ENCODE results near the gene ENTHD1. TPM values are rescaled to one million over a fixed set of nuclear protein-coding genes. Genes with fewer than 3 reads are reported as not detected.
"Not testable (repeated sequence)": the region's sequence is repeated elsewhere in the genome, so short reads cannot be mapped to it uniquely, and the experiment has no call there.

The ENTHD1 gene
- total and polyA plus RNA-seq, 2 experiments from 2014 or later: not detected

GRCh38 chr22:39871008-39871798 lies 22.4 kb downstream of the ENTHD1 start:
- H3K27me3 ChIP-seq: no peaks in the 10 kb centered on the region
- DNase-seq (ENCODE audit: low read depth in 1 of 2, low spot score in 1 of 2): no peak
- no peak overlapping the region for H3K27ac ChIP-seq
- no peaks in the 10 kb centered on the region for H3K9me3 ChIP-seq (ENCODE audit: low read depth)
- no peaks in the 10 kb centered on the region for H3K36me3 ChIP-seq
- no peaks in the 10 kb centered on the region for H3K4me1 ChIP-seq (ENCODE audit: low read depth)
- no peak overlapping the region for H3K4me3 ChIP-seq
- TF ChIP-seq CTCF (IDR thresholded peaks at IDR 0.05; ENCODE audit: low read depth, low read length): no peak

GRCh38 chr22:39869797-39870196 lies 23.8 kb downstream of the ENTHD1 start:
- H3K27ac ChIP-seq; H3K4me1 ChIP-seq (ENCODE audit: low read depth); H3K9me3 ChIP-seq (ENCODE audit: low read depth); DNase-seq (ENCODE audit: low read depth in 1 of 2, low spot score in 1 of 2); H3K36me3 ChIP-seq; H3K27me3 ChIP-seq; H3K4me3 ChIP-seq: not testable (repeated sequence)

- H3K4me1 ChIP-seq (ENCODE audit: low read depth): no peaks in the 10 kb centered on the region
- no peak for TF ChIP-seq CTCF (IDR thresholded peaks at IDR 0.05; ENCODE audit: low read depth, low read length)
- DNase-seq (ENCODE audit: low read depth in 1 of 2, low spot score in 1 of 2): no peak
- no peak overlapping the region for H3K4me3 ChIP-seq
- no peaks in the 10 kb centered on the region for H3K36me3 ChIP-seq
- H3K27ac ChIP-seq: no peak overlapping the region
- peaks cover 3% of the 10 kb centered on the region for H3K27me3 ChIP-seq
- H3K9me3 ChIP-seq (ENCODE audit: low read depth): no peaks in the 10 kb centered on the region
These were observed 24.8 kb downstream of the ENTHD1 start for GRCh38 chr22:39868741-39869140.

- TF ChIP-seq CTCF (IDR thresholded peaks at IDR 0.05; ENCODE audit: low read depth, low read length): no peak
- Histone ChIP-seq H3K4me3 (no peak overlapping the region), H3K36me3 (no peaks in the 10 kb centered on the region), H3K27me3 (peaks cover 1% of the 10 kb centered on the region), H3K27ac (no peak overlapping the region), H3K9me3 (ENCODE audit: low read depth) (no peaks in the 10 kb centered on the region), H3K4me1 (ENCODE audit: low read depth) (no peaks in the 10 kb centered on the region)
- DNase-seq (ENCODE audit: low read depth in 1 of 2, low spot score in 1 of 2): no peak
These were observed 33.5 kb downstream of the ENTHD1 start for GRCh38 chr22:39859903-39860588.

GRCh38 chr22:39856588-39856987 lies 37.0 kb downstream of the ENTHD1 start:
- no peaks in the 10 kb centered on the region for H3K4me1 ChIP-seq (ENCODE audit: low read depth)
- H3K27me3 ChIP-seq: peaks cover 11% of the 10 kb centered on the region
- no peak for DNase-seq (ENCODE audit: low read depth in 1 of 2, low spot score in 1 of 2)
- TF ChIP-seq CTCF (IDR thresholded peaks at IDR 0.05; ENCODE audit: low read depth, low read length): no peak
- H3K27ac ChIP-seq: no peak overlapping the region
- no peaks in the 10 kb centered on the region for H3K36me3 ChIP-seq
- H3K4me3 ChIP-seq: no peak overlapping the region
- H3K9me3 ChIP-seq (ENCODE audit: low read depth): no peaks in the 10 kb centered on the region

GRCh38 chr22:39852799-39853198 lies 40.8 kb downstream of the ENTHD1 start:
- TF ChIP-seq CTCF (IDR thresholded peaks at IDR 0.05; ENCODE audit: low read depth, low read length): no peak
- peaks cover 18% of the 10 kb centered on the region for H3K27me3 ChIP-seq
- H3K27ac ChIP-seq: no peak overlapping the region
- no peaks in the 10 kb centered on the region for H3K9me3 ChIP-seq (ENCODE audit: low read depth)
- H3K4me1 ChIP-seq (ENCODE audit: low read depth): no peaks in the 10 kb centered on the region
- no peak for DNase-seq (ENCODE audit: low read depth in 1 of 2, low spot score in 1 of 2)
- H3K4me3 ChIP-seq: no peak overlapping the region
- no peaks in the 10 kb centered on the region for H3K36me3 ChIP-seq

Measured in cardiac muscle cell (in vitro differentiated cells and primary cell).